GM23338 (cell line): ENCODE measurements around the gene UBQLN1. TPM values are rescaled to one million over a fixed set of nuclear protein-coding genes. Genes with fewer than 3 reads are reported as not detected.
A peak's percentile ranks its signal among the peaks of the same experiment; 100 is the strongest.

ENCODE experiments used
- ATAC-seq: fragments of 200-7000 bp; cut with Tn5 transposase; 3 replicates; pipeline ENCODE4 v1.9.1; 2020
- DNase-seq: peaks from one replicate; pipeline ENCODE4 v3.0.0-alpha.2; 2015; ENCODE audit warnings: low spot score
- H2AFZ ChIP-seq: fragments of 200-600 bp; sonication (generic); 2 replicates; pipeline ENCODE4 v1.8.0; 2016; ENCODE audit warnings: antibody characterized with exemption, mild to moderate bottlenecking, moderate library complexity
- H3F3A ChIP-seq: fragments of 200-600 bp; sonication (generic); replicated peaks from 2 replicates; pipeline ENCODE4 v1.8.0; 2017; ENCODE audit warnings: antibody characterized with exemption, mixed run types, low read depth
- H3K27ac ChIP-seq: fragments of 200-600 bp; sonication (generic); 2 replicates; pipeline ENCODE4 v1.6.1; 2016; ENCODE audit warnings: low read depth
- H3K27me3 ChIP-seq: fragments of 200-600 bp; sonication (generic); 2 replicates; pipeline ENCODE4 v1.8.0; 2016; ENCODE audit warnings: mild to moderate bottlenecking, mixed run types, moderate library complexity; ENCODE audit not compliant: insufficient read depth
- H3K36me3 ChIP-seq: fragments of 200-600 bp; sonication (generic); 2 replicates; pipeline ENCODE4 v1.8.0; 2016; ENCODE audit warnings: mild to moderate bottlenecking; ENCODE audit not compliant: insufficient read depth
- H3K4me1 ChIP-seq: fragments of 200-600 bp; sonication (generic); 2 replicates; pipeline ENCODE4 v1.8.0; 2016; ENCODE audit warnings: mild to moderate bottlenecking, moderate library complexity; ENCODE audit not compliant: insufficient read depth
- H3K4me2 ChIP-seq: fragments of 200-600 bp; sonication (generic); 2 replicates; pipeline ENCODE4 v1.7.1; 2017; ENCODE audit warnings: mixed run types
- H3K4me3 ChIP-seq: fragments of 200-600 bp; sonication (generic); 2 replicates; pipeline ENCODE4 v1.6.1; 2016; ENCODE audit warnings: mixed run types
- H3K79me2 ChIP-seq: fragments of 200-600 bp; sonication (generic); replicated peaks from 2 replicates; pipeline ENCODE4 v1.8.0; 2017; ENCODE audit warnings: mild to moderate bottlenecking; ENCODE audit not compliant: insufficient read depth
- H3K9me2 ChIP-seq: fragments of 200-600 bp; sonication (generic); 2 replicates; pipeline ENCODE4 v1.8.0; 2017; ENCODE audit not compliant: insufficient read depth
- H4K20me1 ChIP-seq: fragments of 200-600 bp; sonication (generic); replicated peaks from 2 replicates; pipeline ENCODE4 v1.8.0; 2017; ENCODE audit warnings: mild to moderate bottlenecking; ENCODE audit not compliant: insufficient read depth
- H3K27ac Mint-ChIP-seq: 2 replicates; pipeline ENCODE4 v1.8.0; 2020; ENCODE audit warnings: inconsistent platforms, mild to moderate bottlenecking, moderate library complexity, mixed read lengths
- H3K27me3 Mint-ChIP-seq: 3 replicates; pipeline ENCODE4 v1.8.0; 2022; ENCODE audit warnings: low read depth, mild to moderate bottlenecking, moderate library complexity, mixed read lengths, inconsistent platforms; ENCODE audit not compliant: insufficient read depth, poor library complexity
- H3K36me3 Mint-ChIP-seq: 3 replicates; pipeline ENCODE4 v1.8.0; 2021; ENCODE audit warnings: low read depth, mild to moderate bottlenecking, inconsistent platforms, moderate library complexity, mixed read lengths
- H3K4me1 Mint-ChIP-seq: 3 replicates; pipeline ENCODE4 v1.8.0; 2020; ENCODE audit warnings: mild to moderate bottlenecking, inconsistent platforms, mixed read lengths
- H3K4me3 Mint-ChIP-seq: 3 replicates; pipeline ENCODE4 v1.8.0; 2021; ENCODE audit warnings: moderate library complexity, mild to moderate bottlenecking, inconsistent platforms, mixed read lengths
- H3K9me3 Mint-ChIP-seq: 3 replicates; pipeline ENCODE4 v1.8.0; 2020; ENCODE audit warnings: moderate library complexity, mild to moderate bottlenecking, inconsistent platforms, mixed read lengths
- CREB1 ChIP-seq: fragments of 250-450 bp; sonication (Bioruptor Pico); IDR thresholded peaks from 2 replicates; pipeline ENCODE4 v1.5.0; 2020; ENCODE audit warnings: low read depth, mild to moderate bottlenecking, moderate library complexity
- EZH2 ChIP-seq: fragments of 200-600 bp; sonication (generic); IDR thresholded peaks from one replicate; pipeline ENCODE4 v1.8.0; 2017; ENCODE audit warnings: antibody characterized with exemption, mild to moderate bottlenecking, low read depth; ENCODE audit not compliant: unreplicated experiment
- EZH2phosphoT487 ChIP-seq: fragments of 200-600 bp; sonication (generic); IDR thresholded peaks from one replicate; pipeline ENCODE4 v1.8.1; 2018; ENCODE audit warnings: antibody characterized with exemption; ENCODE audit not compliant: unreplicated experiment
- JUNB ChIP-seq: IDR thresholded peaks from one replicate; pipeline ENCODE4 v1.6.1; 2016; ENCODE audit warnings: antibody characterized with exemption; ENCODE audit not compliant: unreplicated experiment
- NANOG ChIP-seq: IDR thresholded peaks from 2 replicates; pipeline ENCODE4 v1.6.1; 2016; ENCODE audit warnings: antibody characterized with exemption, borderline replicate concordance
- REST ChIP-seq: IDR thresholded peaks from one replicate; pipeline ENCODE4 v1.6.1; 2018; ENCODE audit warnings: antibody characterized with exemption; ENCODE audit not compliant: unreplicated experiment
- STAT1 ChIP-seq: IDR thresholded peaks from one replicate; pipeline ENCODE4 v1.6.1; 2016; ENCODE audit warnings: antibody characterized with exemption; ENCODE audit not compliant: unreplicated experiment
- ZNF114 ChIP-seq: fragments of 250-450 bp; sonication (Bioruptor Pico); IDR thresholded peaks from 2 replicates; pipeline ENCODE4 v1.5.0; 2020; ENCODE audit warnings: mild to moderate bottlenecking, moderate library complexity
- ZNF331 ChIP-seq: fragments of 250-450 bp; sonication (Bioruptor Pico); IDR thresholded peaks from 2 replicates; pipeline ENCODE4 v1.5.0; 2020; ENCODE audit warnings: low read depth, mild to moderate bottlenecking, moderate library complexity
- polyA plus RNA-seq: library from polyadenylated mRNA; unstranded; fragments of >200 nt; fragmentation: Nextera tagmentation; extraction: Ambion mirVana; gene quantifications from 2 replicates; pipeline ENCODE4 v1.2.1, GENCODE V29; 2016
- total RNA-seq: library from RNA; depleted of rRNA; stranded (reverse); fragments of >200 nt; shearing (Covaris generic); gene quantifications from 2 replicates; pipeline ENCODE4 v1.2.3, GENCODE V29; 2014
- TF ChIP-seq, protein P1 (sequence below): fragments of 250-450 bp; sonication (Bioruptor Pico); IDR thresholded peaks from 2 replicates; pipeline ENCODE4 v1.5.0; 2020; ENCODE audit warnings: mild to moderate bottlenecking, moderate library complexity
- TF ChIP-seq, protein P2 (sequence below): IDR thresholded peaks from 2 replicates; pipeline ENCODE4 v1.6.1; 2016; ENCODE audit warnings: antibody characterized with exemption

Gene UBQLN1
- total and polyA plus RNA-seq, 2 experiments from 2014 or later, result 90.5 to 168 TPM

- no peak for DNase-seq
- no peaks in the 10 kb centered on the region for H3K36me3 ChIP-seq
- TF ChIP-seq JUNB (no peak), EZH2 (no peak), STAT1 (no peak), EZH2phosphoT487 (no peak), ZNF331 (CRISPR knock-in tag) (no peak), CREB1 (CRISPR knock-in tag) (no peak), ZNF114 (CRISPR knock-in tag) (no peak)
- H3K4me1 ChIP-seq, result peaks cover 10% of the 10 kb centered on the region
- no peaks in the 10 kb centered on the region for H3K27me3 Mint-ChIP-seq
- H3K4me2 ChIP-seq, result peak overlapping the region; percentile 39; the same call in 1 of the 2 replicates
- no peak overlapping the region for H3K27ac Mint-ChIP-seq
- H3K27me3 ChIP-seq, result no peaks in the 10 kb centered on the region
- no peaks in the 10 kb centered on the region for H3K9me2 ChIP-seq
- no peaks in the 10 kb centered on the region for H3F3A ChIP-seq
- no peak for ATAC-seq
- H3K36me3 Mint-ChIP-seq, result peaks cover 24% of the 10 kb centered on the region; the same call in 2 of the 3 replicates
- peaks cover 32% of the 10 kb centered on the region for H3K4me1 Mint-ChIP-seq
- peaks cover 2% of the 10 kb centered on the region; the same call in 2 of the 3 replicates for H3K9me3 Mint-ChIP-seq
- no peak overlapping the region for H3K4me3 ChIP-seq
- H2AFZ ChIP-seq, result no peak overlapping the region
- no peak overlapping the region for H3K4me3 Mint-ChIP-seq
- peaks cover 100% of the 10 kb centered on the region for H3K79me2 ChIP-seq
- peaks cover 76% of the 10 kb centered on the region for H4K20me1 ChIP-seq
- 0 out of 2 replicates have a peak overlapping the region, but pooled peaks have one; percentile 24 for H3K27ac ChIP-seq
Measured at GRCh38 chr9:83701286-83701685, 6.5 kb downstream of the UBQLN1 start.

DNA sequence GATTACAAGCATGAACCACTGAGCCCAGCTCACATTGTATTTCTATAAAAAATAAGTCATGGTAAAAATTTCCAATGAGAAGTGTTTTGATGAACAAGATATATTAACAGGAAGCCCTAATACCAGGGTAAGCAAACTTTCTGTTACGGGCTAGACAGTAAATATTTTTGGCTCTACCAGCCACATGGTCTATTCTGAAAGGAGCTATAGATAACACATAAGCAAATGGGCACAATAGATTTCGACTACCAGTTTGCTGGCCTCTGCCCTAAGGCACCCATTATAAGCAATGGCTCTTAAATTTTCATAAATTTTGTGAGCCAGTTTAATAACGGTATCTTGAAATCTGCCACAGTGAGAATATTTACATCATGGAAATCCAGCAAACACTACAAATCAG is 8.1 kb downstream of the UBQLN1 start:
- H2AFZ ChIP-seq, result no peak overlapping the region
- H3K36me3 ChIP-seq, result no peaks in the 10 kb centered on the region
- Mint-ChIP-seq H3K4me3 (no peak overlapping the region), H3K27ac (no peak overlapping the region), H3K9me3 (no peaks in the 10 kb centered on the region), H3K27me3 (no peaks in the 10 kb centered on the region), H3K4me1 (peaks cover 22% of the 10 kb centered on the region; the same call in 2 of the 3 replicates), H3K36me3 (peaks cover 7% of the 10 kb centered on the region; the same call in 2 of the 3 replicates)
- H3K9me2 ChIP-seq, result no peaks in the 10 kb centered on the region
- peaks cover 10% of the 10 kb centered on the region for H3K4me1 ChIP-seq
- ATAC-seq (no peak), DNase-seq (no peak)
- H3F3A ChIP-seq, result no peaks in the 10 kb centered on the region
- H3K27ac ChIP-seq, result no peak overlapping the region
- H3K4me3 ChIP-seq, result no peak overlapping the region
- no peak overlapping the region for H3K4me2 ChIP-seq
- peaks cover 82% of the 10 kb centered on the region for H4K20me1 ChIP-seq
- H3K27me3 ChIP-seq, result no peaks in the 10 kb centered on the region
- peaks cover 100% of the 10 kb centered on the region for H3K79me2 ChIP-seq
- TF ChIP-seq NANOG (no peak), REST (no peak), ZNF331 (CRISPR knock-in tag) (no peak), STAT1 (no peak), JUNB (no peak), EZH2 (no peak), ZNF114 (CRISPR knock-in tag) (no peak), CREB1 (CRISPR knock-in tag) (no peak)
- TF ChIP-seq, protein P1, sequence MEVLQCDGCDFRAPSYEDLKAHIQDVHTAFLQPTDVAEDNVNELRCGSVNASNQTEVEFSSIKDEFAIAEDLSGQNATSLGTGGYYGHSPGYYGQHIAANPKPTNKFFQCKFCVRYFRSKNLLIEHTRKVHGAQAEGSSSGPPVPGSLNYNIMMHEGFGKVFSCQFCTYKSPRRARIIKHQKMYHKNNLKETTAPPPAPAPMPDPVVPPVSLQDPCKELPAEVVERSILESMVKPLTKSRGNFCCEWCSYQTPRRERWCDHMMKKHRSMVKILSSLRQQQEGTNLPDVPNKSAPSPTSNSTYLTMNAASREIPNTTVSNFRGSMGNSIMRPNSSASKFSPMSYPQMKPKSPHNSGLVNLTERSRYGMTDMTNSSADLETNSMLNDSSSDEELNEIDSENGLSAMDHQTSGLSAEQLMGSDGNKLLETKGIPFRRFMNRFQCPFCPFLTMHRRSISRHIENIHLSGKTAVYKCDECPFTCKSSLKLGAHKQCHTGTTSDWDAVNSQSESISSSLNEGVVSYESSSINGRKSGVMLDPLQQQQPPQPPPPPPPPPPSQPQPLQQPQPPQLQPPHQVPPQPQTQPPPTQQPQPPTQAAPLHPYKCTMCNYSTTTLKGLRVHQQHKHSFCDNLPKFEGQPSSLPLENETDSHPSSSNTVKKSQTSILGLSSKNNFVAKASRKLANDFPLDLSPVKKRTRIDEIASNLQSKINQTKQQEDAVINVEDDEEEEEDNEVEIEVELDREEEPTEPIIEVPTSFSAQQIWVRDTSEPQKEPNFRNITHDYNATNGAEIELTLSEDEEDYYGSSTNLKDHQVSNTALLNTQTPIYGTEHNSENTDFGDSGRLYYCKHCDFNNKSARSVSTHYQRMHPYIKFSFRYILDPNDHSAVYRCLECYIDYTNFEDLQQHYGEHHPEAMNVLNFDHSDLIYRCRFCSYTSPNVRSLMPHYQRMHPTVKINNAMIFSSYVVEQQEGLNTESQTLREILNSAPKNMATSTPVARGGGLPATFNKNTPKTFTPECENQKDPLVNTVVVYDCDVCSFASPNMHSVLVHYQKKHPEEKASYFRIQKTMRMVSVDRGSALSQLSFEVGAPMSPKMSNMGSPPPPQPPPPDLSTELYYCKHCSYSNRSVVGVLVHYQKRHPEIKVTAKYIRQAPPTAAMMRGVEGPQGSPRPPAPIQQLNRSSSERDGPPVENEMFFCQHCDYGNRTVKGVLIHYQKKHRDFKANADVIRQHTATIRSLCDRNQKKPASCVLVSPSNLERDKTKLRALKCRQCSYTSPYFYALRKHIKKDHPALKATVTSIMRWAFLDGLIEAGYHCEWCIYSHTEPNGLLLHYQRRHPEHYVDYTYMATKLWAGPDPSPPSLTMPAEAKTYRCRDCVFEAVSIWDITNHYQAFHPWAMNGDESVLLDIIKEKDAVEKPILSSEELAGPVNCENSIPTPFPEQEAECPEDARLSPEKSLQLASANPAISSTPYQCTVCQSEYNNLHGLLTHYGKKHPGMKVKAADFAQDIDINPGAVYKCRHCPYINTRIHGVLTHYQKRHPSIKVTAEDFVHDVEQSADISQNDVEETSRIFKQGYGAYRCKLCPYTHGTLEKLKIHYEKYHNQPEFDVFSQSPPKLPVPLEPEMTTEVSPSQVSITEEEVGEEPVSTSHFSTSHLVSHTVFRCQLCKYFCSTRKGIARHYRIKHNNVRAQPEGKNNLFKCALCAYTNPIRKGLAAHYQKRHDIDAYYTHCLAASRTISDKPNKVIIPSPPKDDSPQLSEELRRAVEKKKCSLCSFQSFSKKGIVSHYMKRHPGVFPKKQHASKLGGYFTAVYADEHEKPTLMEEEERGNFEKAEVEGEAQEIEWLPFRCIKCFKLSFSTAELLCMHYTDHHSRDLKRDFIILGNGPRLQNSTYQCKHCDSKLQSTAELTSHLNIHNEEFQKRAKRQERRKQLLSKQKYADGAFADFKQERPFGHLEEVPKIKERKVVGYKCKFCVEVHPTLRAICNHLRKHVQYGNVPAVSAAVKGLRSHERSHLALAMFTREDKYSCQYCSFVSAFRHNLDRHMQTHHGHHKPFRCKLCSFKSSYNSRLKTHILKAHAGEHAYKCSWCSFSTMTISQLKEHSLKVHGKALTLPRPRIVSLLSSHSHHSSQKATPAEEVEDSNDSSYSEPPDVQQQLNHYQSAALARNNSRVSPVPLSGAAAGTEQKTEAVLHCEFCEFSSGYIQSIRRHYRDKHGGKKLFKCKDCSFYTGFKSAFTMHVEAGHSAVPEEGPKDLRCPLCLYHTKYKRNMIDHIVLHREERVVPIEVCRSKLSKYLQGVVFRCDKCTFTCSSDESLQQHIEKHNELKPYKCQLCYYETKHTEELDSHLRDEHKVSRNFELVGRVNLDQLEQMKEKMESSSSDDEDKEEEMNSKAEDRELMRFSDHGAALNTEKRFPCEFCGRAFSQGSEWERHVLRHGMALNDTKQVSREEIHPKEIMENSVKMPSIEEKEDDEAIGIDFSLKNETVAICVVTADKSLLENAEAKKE, result no peak
- TF ChIP-seq, protein P2, sequence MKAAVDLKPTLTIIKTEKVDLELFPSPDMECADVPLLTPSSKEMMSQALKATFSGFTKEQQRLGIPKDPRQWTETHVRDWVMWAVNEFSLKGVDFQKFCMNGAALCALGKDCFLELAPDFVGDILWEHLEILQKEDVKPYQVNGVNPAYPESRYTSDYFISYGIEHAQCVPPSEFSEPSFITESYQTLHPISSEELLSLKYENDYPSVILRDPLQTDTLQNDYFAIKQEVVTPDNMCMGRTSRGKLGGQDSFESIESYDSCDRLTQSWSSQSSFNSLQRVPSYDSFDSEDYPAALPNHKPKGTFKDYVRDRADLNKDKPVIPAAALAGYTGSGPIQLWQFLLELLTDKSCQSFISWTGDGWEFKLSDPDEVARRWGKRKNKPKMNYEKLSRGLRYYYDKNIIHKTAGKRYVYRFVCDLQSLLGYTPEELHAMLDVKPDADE, result no peak
